ENCODE measurements around the gene MSGN1. TPM values are rescaled to one million over a fixed set of nuclear protein-coding genes. Genes with fewer than 3 reads are reported as not detected.
A peak's percentile ranks its signal among the peaks of the same experiment; 100 is the strongest.

MSGN1 gene
- total RNA-seq, 1 experiment from 2014 or later: not detected

DNA sequence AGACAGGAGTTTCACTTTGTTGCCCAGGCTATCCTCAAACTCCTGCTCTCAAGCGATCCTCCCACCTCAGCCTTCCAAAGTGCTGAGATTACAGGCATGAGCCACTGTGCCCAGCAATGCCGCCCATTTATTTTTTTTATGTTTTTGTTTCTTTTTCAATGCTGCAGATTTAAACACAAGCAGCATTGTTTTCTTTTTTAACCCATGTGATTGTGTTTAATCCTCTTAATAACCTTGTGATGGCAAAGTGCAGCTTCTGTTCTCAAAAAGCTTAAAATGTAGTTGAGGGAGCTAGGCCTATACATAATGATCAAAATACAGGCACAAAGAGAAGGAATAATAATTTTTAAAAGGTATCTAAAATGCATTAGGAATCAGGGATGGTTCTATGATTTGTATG, 11.5 kb downstream of the MSGN1 start:
- peak; percentile 73 for DNase-seq (ENCODE audit: low read depth, low spot score)
- in situ Hi-C loops (cut with HindIII; ENCODE audit: low pct_unique_long_range_greater_than_20kb, low sequenced_read_pairs): no loop called here

DNA sequence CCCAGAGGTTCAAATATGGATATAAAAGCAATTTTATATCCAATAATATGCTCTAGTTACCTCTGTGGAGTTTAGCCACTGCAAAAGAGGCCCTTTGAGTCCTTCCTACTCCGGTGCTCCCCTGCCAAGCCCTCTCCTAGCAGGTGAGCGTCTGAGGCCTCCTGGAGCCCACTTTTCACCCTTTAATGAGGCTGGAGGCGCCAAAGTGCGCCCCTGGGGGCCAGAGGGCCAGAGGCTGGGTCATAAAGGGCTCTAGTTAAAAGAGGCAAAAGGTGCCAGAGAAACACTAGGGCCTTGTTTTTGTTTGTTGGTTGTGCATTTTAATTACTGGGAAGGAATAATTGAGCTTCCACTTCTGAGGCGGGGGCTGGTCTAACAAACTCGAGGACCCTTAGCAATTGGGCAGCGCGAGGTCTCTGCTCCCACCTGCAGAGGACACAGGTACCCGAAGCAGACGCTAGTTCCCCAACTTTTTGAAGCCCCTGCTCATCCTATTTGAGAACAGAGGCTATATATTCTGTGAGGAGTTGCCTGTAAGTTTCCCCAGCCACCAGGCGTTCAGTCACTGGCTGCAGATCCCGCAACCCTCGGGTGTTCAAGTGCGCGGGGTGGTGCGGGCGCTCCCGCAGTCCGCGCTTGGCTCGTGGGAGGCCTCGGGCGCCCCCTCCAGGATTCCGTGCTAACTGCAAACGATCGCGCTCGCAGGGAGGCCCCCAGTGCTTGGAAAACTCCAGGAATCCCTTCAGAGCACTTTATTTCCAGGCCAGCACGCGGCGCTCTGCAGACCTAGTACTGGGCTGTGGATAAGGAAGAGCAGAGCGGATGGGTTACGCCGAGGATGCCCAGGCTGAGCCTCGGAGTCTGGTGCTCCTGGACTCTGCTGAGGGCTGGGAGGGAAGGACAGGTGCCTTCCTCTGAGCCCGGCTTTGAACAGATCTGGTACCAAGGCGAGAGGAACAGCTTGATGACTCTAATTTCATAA, 14.1 kb downstream of the MSGN1 start:
- in situ Hi-C loops (cut with HindIII; ENCODE audit: low pct_unique_long_range_greater_than_20kb, low sequenced_read_pairs): no loop called here
- DNase-seq (ENCODE audit: low read depth, low spot score): peak; percentile 96

DNA sequence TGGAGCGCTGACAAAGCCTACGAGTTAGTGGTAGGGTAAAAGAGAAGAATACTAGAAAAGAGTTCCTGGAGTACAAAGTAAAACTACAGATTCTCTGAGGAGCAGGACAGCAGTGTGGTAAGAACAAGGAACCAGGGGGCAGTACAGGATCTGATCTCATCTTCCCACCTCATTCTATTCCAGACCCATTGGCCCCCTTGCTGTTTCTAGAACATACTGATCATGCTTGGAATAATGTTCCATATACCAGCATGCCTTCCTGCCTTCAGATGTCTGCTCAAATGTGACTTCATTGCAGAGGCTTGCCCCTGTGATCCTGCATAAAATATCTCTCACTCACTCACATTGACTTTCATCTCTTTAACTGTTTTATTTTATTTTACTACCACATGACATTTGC, 19.3 kb downstream of the MSGN1 start:
- in situ Hi-C loops (cut with HindIII; ENCODE audit: low pct_unique_long_range_greater_than_20kb, low sequenced_read_pairs): no loop called here
- no peak for DNase-seq (ENCODE audit: low read depth, low spot score)

DNA sequence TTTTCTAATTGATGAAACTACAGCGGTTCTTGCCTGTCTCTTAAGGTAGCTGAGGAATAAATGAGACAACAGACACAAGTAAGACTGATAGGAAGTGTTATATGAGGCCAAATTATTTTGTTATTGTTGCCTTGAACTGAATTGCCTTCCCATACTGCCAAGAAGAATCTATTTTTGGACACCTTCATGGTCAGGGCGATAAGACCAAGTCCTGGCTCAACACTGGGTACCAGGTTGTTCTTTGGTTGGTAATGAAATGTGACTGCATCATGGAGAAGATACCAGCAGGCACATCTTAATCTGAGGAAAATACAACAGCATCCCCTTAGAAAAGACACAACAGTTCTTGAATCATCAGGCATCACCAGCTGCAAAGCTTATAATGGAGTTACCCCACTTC, 23.7 kb downstream of the MSGN1 start:
- in situ Hi-C loops (cut with HindIII; ENCODE audit: low pct_unique_long_range_greater_than_20kb, low sequenced_read_pairs): no loop called here
- DNase-seq (ENCODE audit: low read depth, low spot score): no peak

DNA sequence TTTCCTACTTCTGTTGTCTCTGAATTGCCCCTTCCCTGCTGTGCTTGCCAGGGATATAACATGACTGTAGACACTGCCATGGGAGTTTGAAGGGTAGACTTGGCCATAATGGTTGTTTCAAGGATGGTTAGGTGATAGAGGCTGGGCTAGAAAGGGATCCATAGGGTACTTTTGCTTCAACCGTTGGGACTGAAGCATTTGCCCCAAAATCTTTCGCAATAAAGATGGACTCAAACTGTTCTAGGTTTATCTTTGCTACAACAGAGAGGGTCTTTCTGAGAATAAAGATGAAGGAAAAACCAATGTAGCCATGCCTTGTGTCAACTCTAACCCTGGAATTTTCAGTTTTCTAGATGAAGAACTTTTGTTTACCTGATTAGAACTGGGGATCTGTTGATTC, 27.2 kb downstream of the MSGN1 start:
- in situ Hi-C loops (cut with HindIII; ENCODE audit: low pct_unique_long_range_greater_than_20kb, low sequenced_read_pairs): no loop called here

DNA sequence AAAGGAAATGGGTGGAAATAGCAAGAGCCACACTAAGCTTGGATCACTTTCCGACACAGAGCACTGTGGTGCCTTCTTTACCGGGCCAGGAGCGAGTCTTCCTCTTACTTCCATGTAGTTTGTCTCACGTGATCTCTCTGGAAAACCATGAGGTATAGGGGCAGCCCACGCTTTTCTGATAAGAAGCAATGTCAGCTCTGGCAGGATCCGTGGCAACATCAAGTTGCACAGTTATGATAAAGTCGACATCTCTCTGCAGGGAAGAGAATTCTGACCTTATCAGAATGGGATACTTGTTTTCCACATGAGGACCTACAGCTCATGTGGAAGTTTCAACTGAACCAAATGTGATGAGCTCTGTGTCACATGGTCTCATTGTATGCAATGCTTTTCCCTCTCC, 29.5 kb downstream of the MSGN1 start:
- in situ Hi-C loops (cut with HindIII; ENCODE audit: low pct_unique_long_range_greater_than_20kb, low sequenced_read_pairs): no loop called here
- peak; percentile 32 for DNase-seq (ENCODE audit: low read depth, low spot score)

More for the DNA sequence above, 27.2 kb downstream of the MSGN1 start:
- no peak for DNase-seq (ENCODE audit: low read depth, low spot score)

DNA sequence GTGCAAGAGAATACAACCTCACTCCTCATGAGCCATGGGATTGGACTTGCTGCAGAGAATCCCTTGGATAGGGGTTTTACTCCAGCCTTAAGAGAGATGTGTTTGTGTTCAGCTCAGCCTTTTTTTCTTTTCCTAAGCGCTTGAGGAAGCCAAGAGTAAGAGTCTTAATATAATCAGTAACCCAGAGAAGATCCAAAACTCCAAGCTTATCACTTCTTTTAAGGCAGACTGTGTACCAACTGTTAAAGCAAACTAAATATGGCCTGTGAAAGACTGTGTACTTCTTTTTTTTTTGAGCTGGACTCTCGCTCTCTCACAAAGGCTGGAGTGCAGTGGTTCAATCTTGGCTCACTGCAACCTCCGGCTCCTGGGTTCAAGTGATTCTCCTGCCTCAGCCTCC, 30.4 kb downstream of the MSGN1 start:
- DNase-seq (ENCODE audit: low read depth, low spot score): no peak
- in situ Hi-C loops (cut with HindIII; ENCODE audit: low pct_unique_long_range_greater_than_20kb, low sequenced_read_pairs): no loop called here

DNA sequence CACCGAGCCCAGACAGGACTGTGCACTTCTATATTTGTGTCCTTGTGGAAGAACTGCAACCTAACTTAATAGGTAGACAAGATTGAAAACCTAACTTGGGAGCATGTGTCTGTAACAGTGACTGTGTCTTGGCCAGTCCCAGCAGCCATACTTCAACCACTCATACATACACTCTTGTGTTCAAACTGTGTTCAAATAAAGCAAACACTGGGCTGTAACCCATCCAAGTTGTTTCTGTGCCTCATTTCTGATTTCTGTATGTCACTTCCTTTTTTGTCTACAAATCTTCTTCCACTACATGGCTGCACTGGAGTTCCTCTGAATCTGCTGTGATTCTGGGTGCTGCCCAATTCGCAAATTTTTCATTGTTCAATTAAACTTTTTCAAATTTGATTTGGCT, 31.0 kb downstream of the MSGN1 start:
- no peak for DNase-seq (ENCODE audit: low read depth, low spot score)
- in situ Hi-C loops (cut with HindIII; ENCODE audit: low pct_unique_long_range_greater_than_20kb, low sequenced_read_pairs): no loop called here

DNA sequence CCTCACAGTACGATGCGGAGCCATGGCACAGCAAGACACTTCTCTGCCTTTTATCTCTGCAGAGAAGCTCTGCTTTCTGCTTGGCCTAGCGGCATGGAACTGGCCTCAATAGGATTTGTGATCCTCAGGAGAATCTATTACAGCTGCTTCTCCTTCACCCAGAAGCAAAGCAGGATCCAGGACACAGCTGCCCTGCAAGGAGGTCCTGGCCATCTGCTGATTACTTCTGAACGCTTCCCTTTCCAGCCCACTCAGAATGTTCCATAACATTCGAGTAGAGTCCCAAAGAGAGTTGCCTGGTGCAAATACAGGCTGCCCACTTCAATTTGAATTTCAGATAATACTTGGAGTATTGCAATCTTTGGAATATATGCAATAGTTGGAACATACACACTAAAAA, 33.0 kb downstream of the MSGN1 start:
- in situ Hi-C loops (cut with HindIII; ENCODE audit: low pct_unique_long_range_greater_than_20kb, low sequenced_read_pairs): no loop called here
- DNase-seq (ENCODE audit: low read depth, low spot score): no peak

DNA sequence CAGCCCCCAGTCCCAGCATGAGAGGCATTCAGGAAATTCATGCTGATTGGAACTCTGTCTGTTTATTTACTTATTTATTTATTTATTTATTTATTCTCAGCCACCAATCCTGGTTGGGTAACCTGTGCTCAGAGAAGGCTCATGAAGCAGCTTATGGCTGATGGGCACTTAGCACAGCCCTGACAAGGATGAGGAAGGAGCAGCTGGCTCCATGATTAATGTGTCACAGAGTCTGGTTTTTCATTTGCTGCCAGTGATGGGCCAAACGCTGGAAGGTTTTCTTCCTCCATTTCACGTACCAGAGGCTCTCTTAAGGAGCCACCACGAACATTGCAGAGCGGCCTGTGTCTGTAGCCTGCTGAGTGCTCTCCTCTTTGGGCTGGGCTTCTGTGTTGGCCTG, 33.9 kb downstream of the MSGN1 start:
- DNase-seq (ENCODE audit: low read depth, low spot score): no peak
- in situ Hi-C loops (cut with HindIII; ENCODE audit: low pct_unique_long_range_greater_than_20kb, low sequenced_read_pairs): loop anchor here (25.0 kb wide), 1 partner anchor 312 kb away; no protein-coding TSS in a partner anchor

DNA sequence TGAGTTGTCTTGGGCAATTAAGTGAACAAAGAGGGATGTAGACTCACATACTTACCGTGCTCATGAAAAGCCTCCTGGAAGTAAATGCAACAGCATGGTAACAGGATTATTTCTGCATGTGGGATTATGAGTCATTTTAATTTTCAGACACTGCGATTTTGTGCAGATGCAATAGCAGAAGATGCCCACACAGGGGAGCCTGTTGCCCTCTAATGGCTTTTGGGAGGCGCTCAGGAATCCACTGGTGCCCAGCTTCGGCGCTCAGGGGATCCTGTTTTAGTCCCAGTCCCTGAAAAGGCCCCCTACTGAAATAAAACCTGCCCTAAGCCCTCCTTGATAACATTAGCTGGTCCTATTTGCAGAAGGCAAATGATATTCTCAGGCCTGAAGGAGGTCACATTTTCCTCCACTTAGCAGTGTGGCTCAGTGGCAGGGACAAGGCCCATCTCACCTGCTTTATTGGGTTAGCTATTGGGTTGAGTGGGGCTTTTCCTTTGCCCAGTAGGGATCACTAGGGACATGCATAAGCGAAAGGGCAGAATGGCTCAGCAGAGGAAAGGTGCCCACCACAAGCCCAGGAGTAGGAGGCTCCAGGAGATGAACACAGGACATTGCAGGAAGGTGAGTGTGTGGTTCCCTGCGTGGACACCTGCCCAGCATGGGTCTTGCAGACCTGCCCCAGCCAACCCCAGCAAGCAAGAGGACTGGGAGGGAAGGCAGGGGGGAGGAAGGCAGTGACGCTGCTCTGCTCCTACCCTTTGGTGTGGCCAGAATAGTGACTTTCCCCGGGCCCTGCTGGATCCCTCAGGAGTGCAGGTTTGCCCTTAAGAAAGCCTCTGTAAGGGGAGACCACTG, 35.7 kb downstream of the MSGN1 start:
- DNase-seq (ENCODE audit: low read depth, low spot score): peak; percentile 85
- in situ Hi-C loops (cut with HindIII; ENCODE audit: low pct_unique_long_range_greater_than_20kb, low sequenced_read_pairs): loop anchor here (25.0 kb wide), 1 partner anchor 310 kb away; no protein-coding TSS in a partner anchor

DNA sequence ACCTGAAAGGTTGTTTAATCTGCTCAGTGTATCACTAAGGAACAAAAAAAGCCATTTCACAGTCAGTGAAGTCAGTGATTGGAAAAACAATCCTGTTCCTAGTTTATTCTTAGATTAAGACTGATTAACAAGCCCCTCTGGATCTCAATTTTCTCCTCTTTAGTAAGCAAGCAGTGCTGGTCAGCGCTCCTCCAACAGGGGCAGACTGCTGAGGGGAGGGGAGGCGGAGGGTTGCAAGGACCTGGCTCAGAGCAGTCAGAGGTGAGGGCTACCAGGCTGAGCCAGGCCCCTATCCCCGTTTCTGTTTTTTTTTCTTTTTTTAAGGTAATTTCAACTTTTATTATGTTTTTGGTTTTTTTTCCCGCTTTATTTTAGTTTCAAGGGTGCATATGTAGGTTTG, 37.5 kb downstream of the MSGN1 start:
- DNase-seq (ENCODE audit: low read depth, low spot score): no peak
- in situ Hi-C loops (cut with HindIII; ENCODE audit: low pct_unique_long_range_greater_than_20kb, low sequenced_read_pairs): loop anchor here (25.0 kb wide), 1 partner anchor 309 kb away; no protein-coding TSS in a partner anchor

DNA sequence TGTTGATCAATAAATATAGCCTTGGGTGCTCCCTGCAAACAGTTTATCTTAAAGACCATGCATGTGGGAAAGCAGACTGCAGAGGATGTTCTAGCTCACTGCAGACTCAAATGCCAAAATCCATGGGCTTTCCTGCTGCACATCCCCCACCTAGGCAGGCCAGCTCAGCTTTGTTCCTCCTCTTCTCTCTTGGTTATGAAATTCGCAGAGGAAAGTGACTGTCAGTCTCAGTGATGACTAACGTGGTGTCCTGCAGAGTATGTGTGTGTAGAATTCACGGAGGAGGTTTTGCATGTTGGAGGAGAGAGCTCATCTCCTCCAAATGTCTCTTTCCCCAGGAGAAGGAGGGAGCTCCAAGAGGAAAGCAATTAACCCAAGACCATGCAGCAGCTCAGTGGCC, 40.8 kb downstream of the MSGN1 start:
- no peak for DNase-seq (ENCODE audit: low read depth, low spot score)
- in situ Hi-C loops (cut with HindIII; ENCODE audit: low pct_unique_long_range_greater_than_20kb, low sequenced_read_pairs): loop anchor here (25.0 kb wide), 1 partner anchor 305 kb away; no protein-coding TSS in a partner anchor

DNA sequence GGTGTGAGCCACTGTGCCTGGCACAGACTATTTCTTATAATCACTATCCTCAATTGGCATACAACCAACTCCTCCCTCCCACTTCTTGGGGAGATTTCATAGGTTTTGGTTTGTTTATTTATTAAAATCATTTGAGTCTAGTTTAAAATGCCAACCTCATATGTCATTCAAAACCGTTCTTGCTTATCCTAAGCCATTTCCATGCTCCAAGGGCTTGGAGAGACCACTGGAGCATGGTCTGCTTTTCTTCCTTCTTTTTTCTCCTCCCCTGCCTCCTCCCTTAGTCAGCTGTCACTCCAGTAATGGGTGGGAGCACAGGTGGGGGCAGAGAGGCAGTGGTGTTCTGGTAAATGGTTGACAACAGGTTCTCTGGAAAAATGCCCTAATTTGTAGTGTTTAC, 41.8 kb downstream of the MSGN1 start:
- in situ Hi-C loops (cut with HindIII; ENCODE audit: low pct_unique_long_range_greater_than_20kb, low sequenced_read_pairs): loop anchor here (25.0 kb wide), 1 partner anchor 304 kb away; no protein-coding TSS in a partner anchor
- DNase-seq (ENCODE audit: low read depth, low spot score): no peak

DNA sequence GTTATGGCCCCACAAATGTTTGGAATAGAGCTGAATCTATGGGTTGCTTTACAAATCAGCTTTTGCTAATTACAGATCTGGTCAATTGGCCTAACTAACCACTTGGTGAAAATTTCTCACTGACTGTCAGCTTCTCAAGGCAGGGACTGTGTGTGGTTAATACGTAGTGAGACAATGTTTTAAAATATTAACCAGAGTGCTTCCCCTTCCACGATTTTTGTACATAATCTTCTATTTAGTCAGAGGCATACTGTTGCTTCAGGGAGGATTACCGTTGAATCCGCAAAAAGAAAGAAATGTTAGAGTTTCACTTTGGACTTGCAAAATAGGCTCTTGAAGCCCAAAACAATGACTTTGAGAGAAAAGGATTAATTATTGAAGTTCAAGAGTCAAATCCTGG, 47.3 kb downstream of the MSGN1 start:
- in situ Hi-C loops (cut with HindIII; ENCODE audit: low pct_unique_long_range_greater_than_20kb, low sequenced_read_pairs): loop anchor here (25.0 kb wide), 1 partner anchor 299 kb away; no protein-coding TSS in a partner anchor
- no peak for DNase-seq (ENCODE audit: low read depth, low spot score)

DNA sequence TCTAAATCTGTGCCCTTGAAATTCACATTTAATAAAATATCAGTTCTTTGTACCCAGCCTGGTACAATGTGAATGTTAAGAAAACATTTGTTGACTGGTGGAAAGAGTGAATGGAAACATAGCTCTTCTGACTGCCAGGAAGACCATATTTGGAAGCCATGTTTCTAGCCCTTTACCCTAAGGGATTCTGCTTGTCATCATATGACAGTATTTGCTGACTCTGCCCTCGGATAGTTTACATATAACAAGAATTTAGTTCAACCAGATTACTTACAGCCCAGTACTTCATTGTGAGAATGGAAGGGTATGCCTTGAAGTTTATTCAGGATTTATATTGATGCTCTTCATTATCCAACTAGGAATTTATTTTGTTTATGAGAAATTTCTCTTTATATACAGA, 48.4 kb downstream of the MSGN1 start:
- in situ Hi-C loops (cut with HindIII; ENCODE audit: low pct_unique_long_range_greater_than_20kb, low sequenced_read_pairs): loop anchor here (25.0 kb wide), 1 partner anchor 298 kb away; no protein-coding TSS in a partner anchor
- DNase-seq (ENCODE audit: low read depth, low spot score): no peak

DNA sequence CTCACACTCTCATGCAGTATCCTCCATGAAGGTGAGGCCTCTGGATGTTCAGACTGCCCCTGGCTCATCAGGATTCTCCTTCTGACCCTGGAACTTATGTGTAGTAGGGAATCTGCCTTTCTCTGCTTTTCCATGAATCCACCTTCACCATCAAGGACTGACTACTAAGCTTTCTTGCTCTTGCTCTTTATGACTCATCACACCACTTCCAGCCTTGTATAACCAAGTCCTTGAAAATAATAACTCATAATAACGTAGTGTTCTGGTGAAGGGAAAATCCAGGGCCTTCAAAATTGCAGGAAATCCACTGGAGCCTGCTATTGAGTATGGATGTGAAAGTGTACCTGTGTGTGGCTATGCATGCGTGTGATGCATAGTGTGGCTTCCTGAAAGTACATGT, 50.9 kb downstream of the MSGN1 start:
- in situ Hi-C loops (cut with HindIII; ENCODE audit: low pct_unique_long_range_greater_than_20kb, low sequenced_read_pairs): loop anchor here (25.0 kb wide), 1 partner anchor 295 kb away; no protein-coding TSS in a partner anchor
- DNase-seq (ENCODE audit: low read depth, low spot score): no peak
